Psoas muscle (tissue), 8 donors: ENCODE results near the gene FMN2. TPM values are rescaled to one million over a fixed set of nuclear protein-coding genes. Genes with fewer than 3 reads are reported as not detected.

Experiments
- ATAC-seq, 4 donors: fragments of 200-7000 bp; cut with Tn5 transposase; one replicate each; pipeline ENCODE4 v1.9.1; 2020; ENCODE audit warnings: moderate library complexity in 3 of 4, mild to moderate bottlenecking in 2 of 4
- DNase-seq, 2 donors: peaks; one replicate each; pipeline ENCODE4 v3.0.0-alpha.2; 2020
- H3K27ac ChIP-seq: fragments of 200-600 bp; one replicate; pipeline ENCODE4 v1.8.0; 2022
- H3K27me3 ChIP-seq, 3 donors: fragments of 200-600 bp in 1 of 3; one replicate each; pipeline versions ENCODE4 v1.6.1 to v1.8.0; 2013 to 2022; ENCODE audit warnings: low read length in 2 of 3, mild to moderate bottlenecking in 2 of 3, moderate library complexity in 1 of 3; ENCODE audit not compliant: insufficient read depth in 3 of 3
- H3K36me3 ChIP-seq, 2 donors: fragments of 200-600 bp in 1 of 2; one replicate each; pipeline versions ENCODE4 v1.6.1 to v1.8.0; 2013 to 2022; ENCODE audit warnings: low read depth in 1 of 2, mild to moderate bottlenecking in 1 of 2, moderate library complexity in 1 of 2; ENCODE audit not compliant: insufficient read depth in 1 of 2
- H3K4me1 ChIP-seq: fragments of 200-600 bp; one replicate; pipeline ENCODE4 v1.8.0; 2022
- H3K4me3 ChIP-seq: fragments of 200-600 bp; one replicate; pipeline ENCODE4 v1.8.0; 2022; ENCODE audit warnings: mild to moderate bottlenecking
- H3K9me3 ChIP-seq: fragments of 200-600 bp; one replicate; pipeline ENCODE4 v1.8.0; 2022
- WGBS, 3 donors: extraction: QIAGEN DNeasy Blood & Tissue Kit; methylation state at CpG; one replicate each; pipeline versions ENCODE4 v1.1.6 to v1.1.7; 2013; 5-methylcytosine and 5-hydroxymethylcytosine counted together
- intact Hi-C, 2 donors: fragments of 100-400 bp; cut with DNase I; formaldehyde crosslinking; loops; one replicate each; pipeline versions ENCODE4 v1.11.0 to v1.14.2; 2022
- polyA plus RNA-seq, 3 donors: library from polyadenylated mRNA; stranded (reverse); fragments of 200-250 nt; gene quantifications; one replicate each; pipeline ENCODE4 v1.2.3, GENCODE V29; 2013
- total RNA-seq, 4 donors: library from RNA; stranded (reverse); fragmentation: NEBNext Ultra II Directional in 2 of 4; extraction: Animal tissue kit (Norgen Biotek cat#: 25700) in 2 of 4; gene quantifications; one replicate each; pipeline versions ENCODE4 v1.2.1 to v1.2.4, GENCODE V29; 2021 to 2023
- TF ChIP-seq, protein P1 (sequence below): fragments of 200-600 bp; IDR thresholded peaks from one replicate; pipeline ENCODE4 v1.8.0; 2022; ENCODE audit warnings: antibody characterized with exemption
- donor health status: healthy with polysubstance abuse.
- donor health status: DM: no; HTN: no; CAD: no; lungs with moderate emphysema.
- donor health status: Bipolar disorder and iron deficiency.
- donor health status: healthy.
- donor health status: DM: yes; HTN: yes; CAD: no.
- donor health status: DM: no; HTN: no; CAD: no.
- donor health status: DM: no; HTN: no; CAD: no.
- donor health status: DM: yes; HTN: yes; CAD: no.

FMN2 gene
- total and polyA plus RNA-seq, 7 donors: 0.15 to 1.1 (median 0.52) TPM; not detected in 2

- 63 to 65% (median 64%) methylated on average over 2 of the region's 2 CpGs for WGBS, 3 donors
- Histone ChIP-seq H3K27ac (no peak overlapping the region), H3K27me3 (no peaks in the 10 kb centered on the region), H3K9me3 (peaks cover 7% of the 10 kb centered on the region), H3K4me3 (no peak overlapping the region), H3K4me1 (no peaks in the 10 kb centered on the region), H3K36me3 (no peaks in the 10 kb centered on the region)
- DNase-seq: no peak
- ATAC-seq: no peak
- intact Hi-C loops: no loop called here
- TF ChIP-seq, protein P1, sequence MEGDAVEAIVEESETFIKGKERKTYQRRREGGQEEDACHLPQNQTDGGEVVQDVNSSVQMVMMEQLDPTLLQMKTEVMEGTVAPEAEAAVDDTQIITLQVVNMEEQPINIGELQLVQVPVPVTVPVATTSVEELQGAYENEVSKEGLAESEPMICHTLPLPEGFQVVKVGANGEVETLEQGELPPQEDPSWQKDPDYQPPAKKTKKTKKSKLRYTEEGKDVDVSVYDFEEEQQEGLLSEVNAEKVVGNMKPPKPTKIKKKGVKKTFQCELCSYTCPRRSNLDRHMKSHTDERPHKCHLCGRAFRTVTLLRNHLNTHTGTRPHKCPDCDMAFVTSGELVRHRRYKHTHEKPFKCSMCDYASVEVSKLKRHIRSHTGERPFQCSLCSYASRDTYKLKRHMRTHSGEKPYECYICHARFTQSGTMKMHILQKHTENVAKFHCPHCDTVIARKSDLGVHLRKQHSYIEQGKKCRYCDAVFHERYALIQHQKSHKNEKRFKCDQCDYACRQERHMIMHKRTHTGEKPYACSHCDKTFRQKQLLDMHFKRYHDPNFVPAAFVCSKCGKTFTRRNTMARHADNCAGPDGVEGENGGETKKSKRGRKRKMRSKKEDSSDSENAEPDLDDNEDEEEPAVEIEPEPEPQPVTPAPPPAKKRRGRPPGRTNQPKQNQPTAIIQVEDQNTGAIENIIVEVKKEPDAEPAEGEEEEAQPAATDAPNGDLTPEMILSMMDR: no peak
Measured at GRCh38 chr1:240306673-240307072, 215.0 kb downstream of the FMN2 start.

DNA sequence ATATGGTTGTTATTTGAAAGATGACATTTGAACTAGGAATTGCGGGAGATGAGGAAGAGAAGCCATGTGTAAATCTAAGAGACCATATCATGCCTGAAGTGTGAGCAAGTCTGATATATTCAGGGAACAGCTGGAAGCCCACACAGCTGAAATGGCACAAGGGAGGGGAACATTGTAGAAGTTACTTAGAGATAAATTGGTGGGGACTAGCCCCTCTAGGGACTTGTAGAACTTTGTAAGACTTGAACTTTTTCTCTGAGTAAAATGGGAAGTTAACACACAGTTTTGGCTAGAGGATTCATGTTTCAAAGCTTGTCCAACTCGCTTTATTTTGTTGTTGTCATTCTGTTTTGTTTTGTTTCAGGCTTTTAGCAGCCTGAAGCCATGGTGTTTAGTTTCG, 216.4 kb downstream of the FMN2 start:
- intact Hi-C loops: no loop called here
- WGBS, 3 donors: 38 to 43% (median 39%) methylated on average over 3 of the region's 3 CpGs
- Histone ChIP-seq H3K27ac (no peak overlapping the region), H3K36me3 (no peaks in the 10 kb centered on the region), H3K4me1 (no peaks in the 10 kb centered on the region), H3K9me3 (peaks cover 7% of the 10 kb centered on the region), H3K4me3 (no peak overlapping the region), H3K27me3 (no peaks in the 10 kb centered on the region)
- ATAC-seq (no peak), DNase-seq (no peak)
- TF ChIP-seq, protein P1: no peak

- TF ChIP-seq, protein P1: no peak
- no peak overlapping the region for H3K27ac ChIP-seq
- intact Hi-C loops: no loop called here
- peaks cover 7% of the 10 kb centered on the region for H3K9me3 ChIP-seq
- no peak for ATAC-seq
- DNase-seq: no peak
- H3K4me1 ChIP-seq: no peaks in the 10 kb centered on the region
- H3K4me3 ChIP-seq: no peak overlapping the region
- WGBS, 3 donors: 55 to 70% (median 62%) methylated on average over 4 of the region's 4 CpGs
- no peaks in the 10 kb centered on the region for H3K27me3 ChIP-seq
- H3K36me3 ChIP-seq: no peaks in the 10 kb centered on the region
Measured at GRCh38 chr1:240309769-240310168, 218.1 kb downstream of the FMN2 start.

- Histone ChIP-seq H3K9me3 (peaks cover 7% of the 10 kb centered on the region), H3K27ac (no peak overlapping the region), H3K4me1 (no peaks in the 10 kb centered on the region), H3K27me3 (no peaks in the 10 kb centered on the region), H3K4me3 (no peak overlapping the region), H3K36me3 (no peaks in the 10 kb centered on the region)
- TF ChIP-seq, protein P1: no peak
- WGBS, 3 donors: 75 to 83% (median 78%) methylated on average over 1 of the region's 1 CpG
- intact Hi-C loops: no loop called here
- ATAC-seq (no peak), DNase-seq (no peak)
Measured at GRCh38 chr1:240310226-240310925, 218.7 kb downstream of the FMN2 start.

DNA sequence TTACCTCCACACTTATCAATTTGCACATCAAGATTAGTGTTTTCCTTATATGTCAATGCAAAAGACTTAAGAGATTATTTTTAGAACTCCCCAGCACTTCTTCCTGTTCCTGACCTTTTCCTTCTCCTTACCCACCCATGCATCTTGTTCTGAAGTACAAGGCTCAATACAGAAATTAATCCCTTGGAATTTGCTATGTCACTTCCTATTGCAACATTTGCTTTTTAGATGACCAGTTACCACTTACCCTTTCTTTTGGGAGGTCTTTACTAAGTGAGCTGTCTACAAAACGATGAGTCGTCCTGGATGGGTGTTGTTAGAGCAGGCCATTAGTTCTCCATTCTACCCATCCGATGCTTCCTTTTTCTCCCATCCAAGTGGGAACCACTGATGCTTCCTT, 221.2 kb downstream of the FMN2 start:
- Histone ChIP-seq H3K27me3 (no peaks in the 10 kb centered on the region), H3K4me1 (no peaks in the 10 kb centered on the region), H3K4me3 (no peak overlapping the region), H3K9me3 (no peaks in the 10 kb centered on the region), H3K36me3 (no peaks in the 10 kb centered on the region), H3K27ac (no peak overlapping the region)
- intact Hi-C loops: no loop called here
- WGBS, 3 donors: 56 to 63% (median 58%) methylated on average over 3 of the region's 3 CpGs
- DNase-seq: no peak
- no peak for ATAC-seq
- TF ChIP-seq, protein P1: no peak
